Sigmoid colon (tissue), 3 donors: Measurements from ENCODE around the gene PSMD10.

Experiments used
- CTCF ChIP-seq, 4 experiments: fragments of 450-650 bp in 3 of 4; fragments of 200-600 bp in 1 of 4; IDR thresholded peaks; one replicate each; pipeline ENCODE4 v1.5.1; 2016 to 2019; ENCODE audit warnings: antibody characterized with exemption in 4 of 4, mild to moderate bottlenecking in 3 of 4, moderate library complexity in 2 of 4
- POLR2A ChIP-seq, 2 donors: fragments of 450-650 bp; IDR thresholded peaks; one replicate each; pipeline ENCODE4 v1.6.1; 2016; ENCODE audit warnings: antibody characterized with exemption in 2 of 2, mild to moderate bottlenecking in 2 of 2, moderate library complexity in 2 of 2

GRCh38 chrX:108068121-108068520 lies 23.2 kb downstream of the PSMD10 start:
- no peak for TF ChIP-seq POLR2A (IDR thresholded peaks at IDR 0.05)
- TF ChIP-seq CTCF (IDR thresholded peaks at IDR 0.05): no peak
